Transverse colon (tissue), 4 donors: ENCODE results near the gene WNT7A. TPM values are rescaled to one million over a fixed set of nuclear protein-coding genes. Genes with fewer than 3 reads are reported as not detected.

ENCODE experiments used
- DNase-seq: peaks from one replicate; pipeline ENCODE4 v3.0.0-alpha.2; 2019
- H3K27ac ChIP-seq, 4 donors: fragments of 200-600 bp; sonication (generic); 2 replicates each; pipeline ENCODE4 v1.5.1; 2016 to 2018; ENCODE audit warnings: inconsistent platforms in 4 of 4
- H3K27me3 ChIP-seq: fragments of 200-600 bp; sonication (generic); 2 replicates; pipeline ENCODE4 v1.5.1; 2017; ENCODE audit warnings: inconsistent platforms
- H3K36me3 ChIP-seq, 4 donors: fragments of 200-600 bp; sonication (generic); 2 replicates each; pipeline ENCODE4 v1.5.1; 2017 to 2019; ENCODE audit warnings: inconsistent platforms in 4 of 4
- H3K4me1 ChIP-seq, 4 donors: fragments of 200-600 bp; sonication (generic); 2 replicates each; pipeline ENCODE4 v1.5.1; 2017 to 2020; ENCODE audit warnings: inconsistent platforms in 4 of 4
- H3K4me3 ChIP-seq, 4 donors: fragments of 200-600 bp; sonication (generic); 1 replicate in 1 of 4; 2 replicates in 3 of 4; pipeline versions ENCODE4 v1.5.1 to v1.6.1; 2017 to 2019; ENCODE audit warnings: inconsistent platforms in 4 of 4
- H3K9me3 ChIP-seq, 2 donors: fragments of 200-600 bp; sonication (generic); 2 replicates each; pipeline ENCODE4 v1.5.1; 2017 to 2019; ENCODE audit warnings: inconsistent platforms in 2 of 2
- CTCF ChIP-seq, 5 experiments: fragments of 200-600 bp in 3 of 5; fragments of 450-650 bp in 2 of 5; sonication (generic) in 3 of 5; IDR thresholded peaks; 1 replicate in 2 of 5; 2 replicates in 3 of 5; pipeline ENCODE4 v1.5.1; 2016 to 2017; ENCODE audit warnings: antibody characterized with exemption in 5 of 5, inconsistent platforms in 3 of 5, mild to moderate bottlenecking in 2 of 5, moderate library complexity in 1 of 5
- EP300 ChIP-seq: sonication (generic); formaldehyde crosslinking; IDR thresholded peaks from one replicate; pipeline ENCODE4 v1.6.1; 2017; ENCODE audit warnings: antibody characterized with exemption, low read depth
- POLR2A ChIP-seq: fragments of 450-650 bp; IDR thresholded peaks from one replicate; pipeline ENCODE4 v1.6.1; 2016; ENCODE audit warnings: antibody characterized with exemption, mild to moderate bottlenecking, moderate library complexity
- POLR2AphosphoS5 ChIP-seq, 3 donors: sonication (generic); formaldehyde crosslinking; IDR thresholded peaks; one replicate each; pipeline ENCODE4 v1.6.1; 2016; ENCODE audit warnings: antibody characterized with exemption in 3 of 3
- WGBS, 2 donors: methylation state at CpG; one replicate each; pipeline ENCODE4 v1.1.5; 2018; ENCODE audit warnings: low coverage in 1 of 2; 5-methylcytosine and 5-hydroxymethylcytosine counted together
- in situ Hi-C, 4 donors: fragments of 200-750 bp; cut with MboI; loops; one replicate each; pipeline versions ENCODE4 v1.15.0 to v1.15.1; 2017; ENCODE audit warnings: low sequenced_read_pairs in 3 of 4, low pct_ligation_motif_present in 1 of 4, low pct_unique_long_range_greater_than_20kb in 1 of 4
- intact Hi-C: fragments of 100-400 bp; cut with DNase I; formaldehyde crosslinking; loops from one replicate; pipeline ENCODE4 v1.15.1; 2023; ENCODE audit warnings: low total_unique reads
- total RNA-seq, 4 donors: library from RNA; depleted of rRNA; stranded (reverse); fragments of >200 nt; gene quantifications; one replicate each; pipeline ENCODE4 v1.1.0, GENCODE V29; 2016

The WNT7A gene
- total RNA-seq, 4 donors from 2014 or later = not detected

- Histone ChIP-seq H3K27me3 (no peaks in the 10 kb centered on the region), H3K4me1 (peaks cover 4 to 15% (median 9%) of the 10 kb centered on the region in 4 donors), H3K27ac (no peak overlapping the region), H3K4me3 (no peak overlapping the region), H3K36me3 (no peaks in the 10 kb centered on the region), H3K9me3 (no peaks in the 10 kb centered on the region)
- intact Hi-C loops = loop anchor here (5.0 kb wide), 1 partner anchor 566 kb away; no protein-coding TSS in a partner anchor
- no peak for DNase-seq
- in situ Hi-C loops = loop anchor here in 3 of 4 donors (10.0 to 25.0 kb wide), 6 partner anchors 229 to 573 kb away; partner anchors contain the start of genes CHCHD4 (in 1 of the 3) and TMEM43 (in 1 of the 3)
- TF ChIP-seq CTCF (IDR thresholded peaks at IDR 0.05) (no peak), POLR2AphosphoS5 (IDR thresholded peaks at IDR 0.05) (no peak), EP300 (no peak), POLR2A (no peak)
- 55 to 75% methylated on average over 2 to 5 of the region's 5 CpGs for WGBS, 2 donors
These were observed 11.7 kb upstream of the WNT7A start for GRCh38 chr3:13891492-13892073.

GRCh38 chr3:13891017-13891392 is 11.1 kb upstream of the WNT7A start:
- H3K4me3 ChIP-seq = no peak overlapping the region
- no peak for DNase-seq
- H3K27ac ChIP-seq = no peak overlapping the region
- H3K9me3 ChIP-seq = no peaks in the 10 kb centered on the region
- TF ChIP-seq POLR2A = no peak
- no peak for TF ChIP-seq CTCF (IDR thresholded peaks at IDR 0.05)
- no peak for TF ChIP-seq EP300
- no peak for TF ChIP-seq POLR2AphosphoS5 (IDR thresholded peaks at IDR 0.05)
- in situ Hi-C loops = loop anchor here in 3 of 4 donors (10.0 to 25.0 kb wide), 6 partner anchors 229 to 574 kb away; partner anchors contain the start of genes CHCHD4 (in 1 of the 3) and TMEM43 (in 1 of the 3)
- no peaks in the 10 kb centered on the region for H3K27me3 ChIP-seq
- no peaks in the 10 kb centered on the region for H3K36me3 ChIP-seq
- intact Hi-C loops = loop anchor here (5.0 kb wide), 1 partner anchor 566 kb away; no protein-coding TSS in a partner anchor
- peaks cover 0 to 10% (median 4%) of the 10 kb centered on the region in 4 donors for H3K4me1 ChIP-seq

DNA sequence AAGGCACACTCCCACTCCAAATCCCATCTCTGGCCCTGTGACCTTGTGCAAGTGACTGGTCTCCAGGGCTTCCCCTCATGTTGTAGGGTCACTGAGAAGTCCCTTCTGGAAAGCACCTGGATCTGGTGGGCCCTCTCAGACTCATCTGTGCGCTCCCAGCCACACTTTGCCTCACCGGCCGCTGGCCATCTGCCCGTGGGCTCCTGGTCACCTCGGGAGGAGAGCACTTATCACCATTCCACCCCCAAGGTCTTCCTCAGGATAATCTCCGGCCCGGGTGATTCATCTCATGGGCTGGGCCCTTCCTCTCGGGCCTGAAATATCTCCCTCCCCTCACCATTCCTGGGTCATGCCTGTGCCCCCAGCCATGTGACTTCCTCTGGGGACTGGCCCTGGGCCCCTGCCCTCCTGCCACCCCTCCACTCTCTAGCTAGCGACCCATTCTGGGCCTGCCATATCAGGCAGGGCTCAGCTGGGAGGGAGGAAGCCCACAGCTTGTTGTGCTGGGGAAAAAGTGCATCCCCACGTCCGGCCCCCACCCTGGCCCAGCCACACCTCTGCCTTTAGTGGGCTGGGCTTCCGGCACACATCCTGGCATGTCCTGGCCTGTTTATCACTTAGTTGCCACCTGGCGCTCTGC is 10.6 kb upstream of the WNT7A start:
- intact Hi-C loops (loop anchor here (5.0 kb wide), 1 partner anchor 567 kb away; no protein-coding TSS in a partner anchor), in situ Hi-C loops (loop anchor here in 3 of 4 donors (10.0 to 25.0 kb wide), 6 partner anchors 228 to 574 kb away; partner anchors contain the start of genes CHCHD4 (in 1 of the 3) and TMEM43 (in 1 of the 3))
- Histone ChIP-seq H3K27ac (no peak overlapping the region), H3K9me3 (no peaks in the 10 kb centered on the region), H3K27me3 (no peaks in the 10 kb centered on the region), H3K4me1 (peaks cover 0 to 6% (median 0%) of the 10 kb centered on the region in 4 donors), H3K4me3 (no peak overlapping the region), H3K36me3 (no peaks in the 10 kb centered on the region)
- WGBS, 2 donors = 53% methylated on average over 13 of the region's 13 CpGs; no CpG with 5 or more reads in 1 of the 2 donors
- no peak for TF ChIP-seq POLR2AphosphoS5 (IDR thresholded peaks at IDR 0.05)
- DNase-seq = no peak

DNA sequence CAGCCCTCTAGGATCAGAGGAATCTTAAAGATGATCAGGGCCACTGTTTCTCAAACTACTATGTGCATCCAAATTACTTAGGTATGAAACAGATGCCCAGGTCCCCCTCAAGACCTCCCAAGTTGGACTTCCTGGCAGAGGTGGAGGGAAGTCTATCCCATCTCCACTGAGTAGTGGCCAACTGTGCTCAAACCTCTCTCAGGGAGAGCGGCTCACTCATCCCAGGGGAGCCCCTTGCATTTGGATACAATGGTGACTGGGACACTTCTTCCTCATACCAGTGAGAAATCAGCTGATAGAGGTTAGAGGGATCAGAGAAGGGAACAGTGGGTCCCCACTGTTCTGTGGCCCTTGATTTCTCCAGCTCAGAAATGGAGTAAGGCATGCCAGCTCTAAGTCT is 8.7 kb upstream of the WNT7A start:
- Histone ChIP-seq H3K27ac (no peak overlapping the region), H3K4me1 (no peaks in the 10 kb centered on the region), H3K4me3 (no peak overlapping the region), H3K27me3 (peaks cover 2% of the 10 kb centered on the region), H3K9me3 (no peaks in the 10 kb centered on the region), H3K36me3 (no peaks in the 10 kb centered on the region)
- TF ChIP-seq CTCF (IDR thresholded peaks at IDR 0.05) (no peak), EP300 (no peak), POLR2AphosphoS5 (IDR thresholded peaks at IDR 0.05) (no peak), POLR2A (no peak)
- in situ Hi-C loops (loop anchor here in 2 of 4 donors (10.0 to 25.0 kb wide), 4 partner anchors 226 to 574 kb away; no protein-coding TSS in a partner anchor), intact Hi-C loops (no loop called here)
- no peak for DNase-seq
- 92% methylated on average over 1 of the region's 1 CpG; no CpG with 5 or more reads in 1 of the 2 donors for WGBS, 2 donors
